H9 (cell line): ENCODE measurements around the gene GP2. TPM values are rescaled to one million over a fixed set of nuclear protein-coding genes. Genes with fewer than 3 reads are reported as not detected.

Experiments used
- DNase-seq: peaks from one replicate; pipeline ENCODE4 v3.0.0-alpha.2; 2017
- H2AFZ ChIP-seq: one replicate; pipeline ENCODE4 v1.6.1; 2013; ENCODE audit warnings: mild to moderate bottlenecking, low read length, control low read depth, moderate library complexity
- H2AK5ac ChIP-seq: 2 replicates; pipeline ENCODE4 v1.6.1; 2013; ENCODE audit warnings: low read length, control low read depth, mixed read lengths; ENCODE audit not compliant: insufficient read length
- H2BK120ac ChIP-seq: one replicate; pipeline ENCODE4 v1.6.1; 2013; ENCODE audit warnings: low read depth, mild to moderate bottlenecking, low read length, control low read depth, inconsistent platforms; ENCODE audit not compliant: poor library complexity, severe bottlenecking
- H2BK12ac ChIP-seq: 2 replicates; pipeline ENCODE4 v1.6.1; 2013; ENCODE audit warnings: low read length, control low read depth, mixed read lengths, low read depth; ENCODE audit not compliant: insufficient read length
- H2BK15ac ChIP-seq: 2 replicates; pipeline ENCODE4 v1.6.1; 2013; ENCODE audit warnings: low read depth, low read length, control low read depth
- H2BK20ac ChIP-seq: one replicate; pipeline ENCODE4 v1.6.1; 2013; ENCODE audit warnings: low read depth, mild to moderate bottlenecking, low read length, control low read depth, inconsistent platforms; ENCODE audit not compliant: poor library complexity, severe bottlenecking
- H2BK5ac ChIP-seq: 2 replicates; pipeline ENCODE4 v1.6.1; 2013; ENCODE audit warnings: low read length, control low read depth, mixed read lengths; ENCODE audit not compliant: insufficient read length
- H3K14ac ChIP-seq: 2 replicates; pipeline ENCODE4 v1.6.1; 2013; ENCODE audit warnings: low read length, control low read depth; ENCODE audit not compliant: insufficient read depth
- H3K18ac ChIP-seq: 2 replicates; pipeline ENCODE4 v1.6.1; 2013; ENCODE audit warnings: low read depth, mild to moderate bottlenecking, mixed read lengths, low read length, control low read depth; ENCODE audit not compliant: insufficient read length
- H3K23ac ChIP-seq: 2 replicates; pipeline ENCODE4 v1.6.1; 2013; ENCODE audit warnings: low read length, control low read depth, mixed read lengths, low read depth; ENCODE audit not compliant: insufficient read length
- H3K23me2 ChIP-seq: 2 replicates; pipeline ENCODE4 v1.6.1; 2013; ENCODE audit warnings: low read depth, mild to moderate bottlenecking, mixed read lengths, low read length, control low read depth; ENCODE audit not compliant: insufficient read length, poor library complexity, severe bottlenecking
- H3K27ac ChIP-seq: 2 replicates; pipeline ENCODE4 v1.5.1; 2013; ENCODE audit warnings: low read length, control low read depth, mixed read lengths, low read depth; ENCODE audit not compliant: insufficient read length
- H3K27me3 ChIP-seq: 2 replicates; pipeline ENCODE4 v1.6.1; 2013; ENCODE audit warnings: low read length, control low read depth, inconsistent platforms; ENCODE audit not compliant: insufficient read depth
- H3K4ac ChIP-seq: 2 replicates; pipeline ENCODE4 v1.6.1; 2013; ENCODE audit warnings: low read depth, mild to moderate bottlenecking, control low read depth, inconsistent platforms, low read length, moderate library complexity
- H3K4me1 ChIP-seq: 2 replicates; pipeline ENCODE4 v1.6.1; 2013; ENCODE audit warnings: low read length, control low read depth, inconsistent platforms; ENCODE audit not compliant: insufficient read depth
- H3K4me2 ChIP-seq: 2 replicates; pipeline ENCODE4 v1.6.1; 2013; ENCODE audit warnings: low read length, control low read depth, mixed read lengths; ENCODE audit not compliant: insufficient read length, insufficient read depth
- H3K56ac ChIP-seq: 2 replicates; pipeline ENCODE4 v1.6.1; 2013; ENCODE audit warnings: low read depth, mild to moderate bottlenecking, mixed read lengths, low read length, control low read depth; ENCODE audit not compliant: insufficient read length
- H3K79me1 ChIP-seq: 2 replicates; pipeline ENCODE4 v1.6.1; 2013; ENCODE audit warnings: low read depth, mild to moderate bottlenecking, moderate library complexity, low read length, control low read depth, inconsistent platforms; ENCODE audit not compliant: insufficient read depth, poor library complexity, severe bottlenecking
- H3K79me2 ChIP-seq: 2 replicates; pipeline ENCODE4 v1.6.1; 2013; ENCODE audit warnings: low read length, control low read depth, inconsistent platforms; ENCODE audit not compliant: insufficient read depth
- H3K9ac ChIP-seq: 2 replicates; pipeline ENCODE4 v1.6.1; 2013; ENCODE audit warnings: low read length, control low read depth, mixed read lengths; ENCODE audit not compliant: insufficient read length; ENCODE audit errors: extremely low read depth
- H3K9me3 ChIP-seq: one replicate; pipeline ENCODE4 v1.6.1; 2013; ENCODE audit warnings: low read depth, low read length, inconsistent platforms; ENCODE audit not compliant: control insufficient read depth
- H3T11ph ChIP-seq: one replicate; pipeline ENCODE4 v1.6.1; 2013; ENCODE audit warnings: mild to moderate bottlenecking, low read length, control low read depth, inconsistent platforms
- H4K20me1 ChIP-seq: one replicate; pipeline ENCODE4 v1.6.1; 2013; ENCODE audit not compliant: control insufficient read depth, insufficient read length, insufficient read depth
- H4K5ac ChIP-seq: 2 replicates; pipeline ENCODE4 v1.6.1; 2013; ENCODE audit warnings: low read depth, mild to moderate bottlenecking, mixed read lengths, low read length, control low read depth; ENCODE audit not compliant: insufficient read length
- H4K8ac ChIP-seq: replicated peaks from 2 replicates; pipeline ENCODE4 v1.6.1; 2013; ENCODE audit warnings: low read length, control low read depth, mixed read lengths, low read depth; ENCODE audit not compliant: insufficient read length
- H4K91ac ChIP-seq: 2 replicates; pipeline ENCODE4 v1.6.1; 2013; ENCODE audit warnings: low read depth, mild to moderate bottlenecking, moderate library complexity, mixed read lengths, low read length, control low read depth; ENCODE audit not compliant: insufficient read length
- H3K27ac Mint-ChIP-seq, 3 experiments: 2 replicates in 2 of 3; 3 replicates in 1 of 3; pipeline ENCODE4 v1.8.0; 2020 to 2021; ENCODE audit warnings: mixed read lengths in 3 of 3, mild to moderate bottlenecking in 1 of 3, moderate library complexity in 1 of 3
- H3K27me3 Mint-ChIP-seq: 2 replicates; pipeline ENCODE4 v1.8.0; 2021; ENCODE audit warnings: low read depth, mild to moderate bottlenecking, moderate library complexity, mixed read lengths
- H3K36me3 Mint-ChIP-seq, 3 experiments: 2 replicates in 2 of 3; 3 replicates in 1 of 3; pipeline ENCODE4 v1.8.0; 2020 to 2021; ENCODE audit warnings: low read depth in 3 of 3, mixed read lengths in 3 of 3; ENCODE audit not compliant: insufficient read depth in 1 of 3
- H3K4me1 Mint-ChIP-seq, 2 experiments: 2 replicates each; pipeline ENCODE4 v1.8.0; 2020; ENCODE audit warnings: mixed read lengths in 2 of 2
- H3K4me3 Mint-ChIP-seq, 2 experiments: 2 replicates in 1 of 2; 3 replicates in 1 of 2; pipeline ENCODE4 v1.8.0; 2020 to 2021; ENCODE audit warnings: mild to moderate bottlenecking in 2 of 2, mixed read lengths in 2 of 2, moderate library complexity in 1 of 2
- H3K9me3 Mint-ChIP-seq, 2 experiments: 2 replicates in 1 of 2; 3 replicates in 1 of 2; pipeline ENCODE4 v1.8.0; 2020; ENCODE audit warnings: mild to moderate bottlenecking in 2 of 2, mixed read lengths in 2 of 2, moderate library complexity in 1 of 2
- WGBS: extraction: QIAGEN DNeasy Blood & Tissue Kit; methylation state at CpG from one replicate; pipeline ENCODE4 v1.1.7; 2013; ENCODE audit warnings: missing lambda C conversion rate, low lambda C conversion rate, mixed read lengths; ENCODE audit not compliant: insufficient read length; ENCODE audit errors: extremely low coverage; 5-methylcytosine and 5-hydroxymethylcytosine counted together
- total RNA-seq: library from RNA; stranded (reverse); gene quantifications from 2 replicates; pipeline ENCODE4 v1.2.1, GENCODE V29; 2021
- TF ChIP-seq, protein P1 (sequence below): fragments of 200-600 bp; sonication (generic); conservative IDR thresholded peaks from 3 replicates; pipeline ENCODE4 v1.8.0; 2021; ENCODE audit warnings: antibody characterized with exemption, mild to moderate bottlenecking

Gene GP2
- total RNA-seq, 1 experiment from 2014 or later = not detected

DNA sequence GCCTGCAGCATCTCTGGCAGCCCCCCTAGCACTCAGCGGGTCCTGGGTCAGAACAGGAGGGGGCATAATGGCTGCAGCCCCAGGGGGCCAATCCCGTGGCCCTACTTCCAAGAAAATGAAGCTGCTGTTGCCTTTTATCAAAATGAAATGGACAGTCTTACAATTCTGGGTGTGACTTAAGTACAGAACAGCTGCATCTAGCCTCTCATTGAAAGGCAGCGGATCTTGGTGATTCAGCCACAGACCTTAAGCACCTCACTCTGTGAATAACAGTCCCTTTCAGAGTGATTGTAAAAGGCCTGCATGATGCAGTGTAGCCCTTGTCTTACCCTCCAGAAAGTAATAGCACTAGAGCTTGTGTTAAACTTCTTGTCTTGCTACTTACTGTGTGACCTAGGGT, 36.7 kb upstream of the GP2 start:
- WGBS = no CpG with 5 or more reads among the region's 3 CpGs
- no peaks in the 10 kb centered on the region for H3K27me3 ChIP-seq
- H3K9ac ChIP-seq = no peak overlapping the region
- H3K79me1 ChIP-seq = no peaks in the 10 kb centered on the region
- DNase-seq = no peak
- H2AFZ ChIP-seq = no peak overlapping the region
- no peak overlapping the region for H3K27ac ChIP-seq
- H3K4me1 ChIP-seq = no peaks in the 10 kb centered on the region
- no peak overlapping the region for H3K23ac ChIP-seq
- Mint-ChIP-seq H3K36me3 (no peaks in the 10 kb centered on the region; a peak in 1 of 7 replicates), H3K27me3 (peaks cover 17% of the 10 kb centered on the region), H3K27ac (no peak overlapping the region), H3K4me1 (no peaks in the 10 kb centered on the region), H3K9me3 (no peaks in the 10 kb centered on the region), H3K4me3 (no peak overlapping the region)
- no peaks in the 10 kb centered on the region; the same call in 1 of the 2 replicates for H3K79me2 ChIP-seq
- TF ChIP-seq, protein P1, sequence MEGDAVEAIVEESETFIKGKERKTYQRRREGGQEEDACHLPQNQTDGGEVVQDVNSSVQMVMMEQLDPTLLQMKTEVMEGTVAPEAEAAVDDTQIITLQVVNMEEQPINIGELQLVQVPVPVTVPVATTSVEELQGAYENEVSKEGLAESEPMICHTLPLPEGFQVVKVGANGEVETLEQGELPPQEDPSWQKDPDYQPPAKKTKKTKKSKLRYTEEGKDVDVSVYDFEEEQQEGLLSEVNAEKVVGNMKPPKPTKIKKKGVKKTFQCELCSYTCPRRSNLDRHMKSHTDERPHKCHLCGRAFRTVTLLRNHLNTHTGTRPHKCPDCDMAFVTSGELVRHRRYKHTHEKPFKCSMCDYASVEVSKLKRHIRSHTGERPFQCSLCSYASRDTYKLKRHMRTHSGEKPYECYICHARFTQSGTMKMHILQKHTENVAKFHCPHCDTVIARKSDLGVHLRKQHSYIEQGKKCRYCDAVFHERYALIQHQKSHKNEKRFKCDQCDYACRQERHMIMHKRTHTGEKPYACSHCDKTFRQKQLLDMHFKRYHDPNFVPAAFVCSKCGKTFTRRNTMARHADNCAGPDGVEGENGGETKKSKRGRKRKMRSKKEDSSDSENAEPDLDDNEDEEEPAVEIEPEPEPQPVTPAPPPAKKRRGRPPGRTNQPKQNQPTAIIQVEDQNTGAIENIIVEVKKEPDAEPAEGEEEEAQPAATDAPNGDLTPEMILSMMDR = no peak
- no peaks in the 10 kb centered on the region for H4K20me1 ChIP-seq
- no peak overlapping the region for H3T11ph ChIP-seq
- no peak overlapping the region for H2BK5ac ChIP-seq
- no peaks in the 10 kb centered on the region for H3K23me2 ChIP-seq
- H2BK12ac ChIP-seq = no peak overlapping the region
- no peak overlapping the region for H4K5ac ChIP-seq
- H2BK120ac ChIP-seq = no peak overlapping the region
- H3K14ac ChIP-seq = no peak overlapping the region
- no peak overlapping the region for H3K4me2 ChIP-seq
- H2AK5ac ChIP-seq = no peak overlapping the region
- no peak overlapping the region for H4K91ac ChIP-seq
- no peak overlapping the region for H3K4ac ChIP-seq
- H2BK20ac ChIP-seq = no peak overlapping the region
- H2BK15ac ChIP-seq = no peak overlapping the region
- H3K18ac ChIP-seq = no peak overlapping the region
- H4K8ac ChIP-seq = no peak overlapping the region
- no peaks in the 10 kb centered on the region for H3K9me3 ChIP-seq
- no peak overlapping the region for H3K56ac ChIP-seq
